Measurements from ENCODE around the gene ANKRD16.

The ANKRD16 gene

GRCh38 chr10:5892007-5892406, 2.3 kb upstream of the ANKRD16 start:
- H3K4me3 ChIP-seq (replicated peaks; ENCODE audit: insufficient read depth, low read length): no peak overlapping the region
- TF ChIP-seq, protein P1, sequence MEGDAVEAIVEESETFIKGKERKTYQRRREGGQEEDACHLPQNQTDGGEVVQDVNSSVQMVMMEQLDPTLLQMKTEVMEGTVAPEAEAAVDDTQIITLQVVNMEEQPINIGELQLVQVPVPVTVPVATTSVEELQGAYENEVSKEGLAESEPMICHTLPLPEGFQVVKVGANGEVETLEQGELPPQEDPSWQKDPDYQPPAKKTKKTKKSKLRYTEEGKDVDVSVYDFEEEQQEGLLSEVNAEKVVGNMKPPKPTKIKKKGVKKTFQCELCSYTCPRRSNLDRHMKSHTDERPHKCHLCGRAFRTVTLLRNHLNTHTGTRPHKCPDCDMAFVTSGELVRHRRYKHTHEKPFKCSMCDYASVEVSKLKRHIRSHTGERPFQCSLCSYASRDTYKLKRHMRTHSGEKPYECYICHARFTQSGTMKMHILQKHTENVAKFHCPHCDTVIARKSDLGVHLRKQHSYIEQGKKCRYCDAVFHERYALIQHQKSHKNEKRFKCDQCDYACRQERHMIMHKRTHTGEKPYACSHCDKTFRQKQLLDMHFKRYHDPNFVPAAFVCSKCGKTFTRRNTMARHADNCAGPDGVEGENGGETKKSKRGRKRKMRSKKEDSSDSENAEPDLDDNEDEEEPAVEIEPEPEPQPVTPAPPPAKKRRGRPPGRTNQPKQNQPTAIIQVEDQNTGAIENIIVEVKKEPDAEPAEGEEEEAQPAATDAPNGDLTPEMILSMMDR (IDR thresholded peaks at IDR 0.05; ENCODE audit: insufficient read depth, low read length): no peak
- TF ChIP-seq POLR2AphosphoS5 (IDR thresholded peaks at IDR 0.05; ENCODE audit: low read depth) (no peak), GABPA (IDR thresholded peaks at IDR 0.05; ENCODE audit: low read depth) (no peak), SPI1 (IDR thresholded peaks at IDR 0.05; ENCODE audit: borderline replicate concordance, low read depth) (no peak)
- TF ChIP-seq, protein P2, sequence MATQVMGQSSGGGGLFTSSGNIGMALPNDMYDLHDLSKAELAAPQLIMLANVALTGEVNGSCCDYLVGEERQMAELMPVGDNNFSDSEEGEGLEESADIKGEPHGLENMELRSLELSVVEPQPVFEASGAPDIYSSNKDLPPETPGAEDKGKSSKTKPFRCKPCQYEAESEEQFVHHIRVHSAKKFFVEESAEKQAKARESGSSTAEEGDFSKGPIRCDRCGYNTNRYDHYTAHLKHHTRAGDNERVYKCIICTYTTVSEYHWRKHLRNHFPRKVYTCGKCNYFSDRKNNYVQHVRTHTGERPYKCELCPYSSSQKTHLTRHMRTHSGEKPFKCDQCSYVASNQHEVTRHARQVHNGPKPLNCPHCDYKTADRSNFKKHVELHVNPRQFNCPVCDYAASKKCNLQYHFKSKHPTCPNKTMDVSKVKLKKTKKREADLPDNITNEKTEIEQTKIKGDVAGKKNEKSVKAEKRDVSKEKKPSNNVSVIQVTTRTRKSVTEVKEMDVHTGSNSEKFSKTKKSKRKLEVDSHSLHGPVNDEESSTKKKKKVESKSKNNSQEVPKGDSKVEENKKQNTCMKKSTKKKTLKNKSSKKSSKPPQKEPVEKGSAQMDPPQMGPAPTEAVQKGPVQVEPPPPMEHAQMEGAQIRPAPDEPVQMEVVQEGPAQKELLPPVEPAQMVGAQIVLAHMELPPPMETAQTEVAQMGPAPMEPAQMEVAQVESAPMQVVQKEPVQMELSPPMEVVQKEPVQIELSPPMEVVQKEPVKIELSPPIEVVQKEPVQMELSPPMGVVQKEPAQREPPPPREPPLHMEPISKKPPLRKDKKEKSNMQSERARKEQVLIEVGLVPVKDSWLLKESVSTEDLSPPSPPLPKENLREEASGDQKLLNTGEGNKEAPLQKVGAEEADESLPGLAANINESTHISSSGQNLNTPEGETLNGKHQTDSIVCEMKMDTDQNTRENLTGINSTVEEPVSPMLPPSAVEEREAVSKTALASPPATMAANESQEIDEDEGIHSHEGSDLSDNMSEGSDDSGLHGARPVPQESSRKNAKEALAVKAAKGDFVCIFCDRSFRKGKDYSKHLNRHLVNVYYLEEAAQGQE (IDR thresholded peaks at IDR 0.05; ENCODE audit: insufficient replicate concordance, low read depth): no peak
- DNase-seq (ENCODE audit: low read depth in 1 of 2, low spot score in 1 of 2): no peak
- H3K27ac ChIP-seq (replicated peaks): no peak overlapping the region
- H3K27me3 ChIP-seq (ENCODE audit: insufficient read depth, poor library complexity, severe bottlenecking): no peaks in the 10 kb centered on the region

DNA sequence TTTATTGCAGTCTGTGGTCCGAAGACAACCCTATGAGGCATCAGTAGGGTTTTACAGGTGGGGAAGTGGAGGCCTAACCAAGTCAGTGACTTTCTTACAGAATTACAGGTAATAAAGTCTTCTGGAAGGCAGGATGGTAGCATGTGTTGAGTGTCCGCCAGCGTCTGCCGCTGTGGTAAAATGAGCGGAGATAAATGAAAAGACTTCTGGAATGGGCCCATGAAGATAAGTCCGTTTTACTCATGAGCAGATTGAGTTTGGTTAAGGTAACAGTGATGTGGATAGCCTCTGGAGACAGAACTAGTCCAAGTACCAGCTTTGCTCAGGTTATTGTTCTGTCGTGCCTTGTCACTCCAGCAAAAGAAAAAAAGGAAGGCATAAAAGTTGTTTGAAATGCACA, 1.3 kb upstream of the ANKRD16 start:
- Histone ChIP-seq H3K4me3 (replicated peaks; ENCODE audit: insufficient read depth, low read length) (peak overlapping the region; percentile 67), H3K27ac (replicated peaks) (peak overlapping the region; percentile 46; the same call in 1 of the 2 replicates), H3K27me3 (ENCODE audit: insufficient read depth, poor library complexity, severe bottlenecking) (no peaks in the 10 kb centered on the region)
- TF ChIP-seq POLR2AphosphoS5 (IDR thresholded peaks at IDR 0.05; ENCODE audit: low read depth) (no peak), GABPA (IDR thresholded peaks at IDR 0.05; ENCODE audit: low read depth) (no peak), SPI1 (IDR thresholded peaks at IDR 0.05; ENCODE audit: borderline replicate concordance, low read depth) (no peak)
- TF ChIP-seq, protein P2 (IDR thresholded peaks at IDR 0.05; ENCODE audit: insufficient replicate concordance, low read depth): no peak
- TF ChIP-seq, protein P1 (IDR thresholded peaks at IDR 0.05; ENCODE audit: insufficient read depth, low read length): no peak
- DNase-seq (ENCODE audit: low read depth in 1 of 2, low spot score in 1 of 2): no peak

DNA sequence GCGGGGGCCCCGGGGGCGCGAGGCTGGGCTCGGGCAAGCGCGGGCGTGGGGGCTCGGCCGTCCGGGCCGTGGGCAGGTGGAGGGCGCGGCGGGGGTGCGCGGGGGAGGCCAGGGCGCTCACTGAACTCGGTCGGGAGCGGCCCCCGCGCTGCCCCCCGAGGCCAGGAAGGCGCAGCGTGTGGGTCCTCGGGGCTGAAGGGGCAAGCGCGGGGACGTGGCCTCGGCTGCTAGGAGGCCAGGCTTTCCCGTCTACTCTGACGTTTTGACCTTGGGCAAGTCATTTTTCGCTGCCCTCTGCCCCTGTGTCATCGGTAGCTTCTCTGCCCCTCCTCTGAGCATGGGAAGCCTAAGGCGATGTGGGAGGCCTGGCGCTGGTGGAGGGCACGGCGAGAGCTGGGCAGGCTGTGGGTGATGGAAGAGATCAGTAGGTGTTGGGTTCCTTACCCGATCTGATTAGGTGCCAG, 791 bp upstream of the ANKRD16 start:
- Histone ChIP-seq H3K4me3 (replicated peaks; ENCODE audit: insufficient read depth, low read length) (peak overlapping the region; percentile 67), H3K27ac (replicated peaks) (peak overlapping the region; percentile 46), H3K27me3 (ENCODE audit: insufficient read depth, poor library complexity, severe bottlenecking) (no peaks in the 10 kb centered on the region)
- TF ChIP-seq GABPA (IDR thresholded peaks at IDR 0.05; ENCODE audit: low read depth) (no peak), POLR2AphosphoS5 (IDR thresholded peaks at IDR 0.05; ENCODE audit: low read depth) (no peak), SPI1 (IDR thresholded peaks at IDR 0.05; ENCODE audit: borderline replicate concordance, low read depth) (no peak)
- TF ChIP-seq, protein P1 (IDR thresholded peaks at IDR 0.05; ENCODE audit: insufficient read depth, low read length): no peak
- TF ChIP-seq, protein P2 (IDR thresholded peaks at IDR 0.05; ENCODE audit: insufficient replicate concordance, low read depth): no peak
- DNase-seq (ENCODE audit: low read depth in 1 of 2, low spot score in 1 of 2): no peak

All from HL-60 (cell line).